ENCODE data around the gene ZNF496.

GRCh38 chr1:247295274-247295684 lies 36.4 kb downstream of the ZNF496 start:
- TF ChIP-seq POLR2A (IDR thresholded peaks at IDR 0.05) (no peak), CTCF (IDR thresholded peaks at IDR 0.05) (no peak)
